CD1c-positive myeloid dendritic cell (primary cell): Measurements from ENCODE around the gene TBRG1.

Experiments
- DNase-seq: peaks from one replicate; pipeline ENCODE4 v3.0.0-alpha.2; 2016; ENCODE audit errors: extremely low spot score

TBRG1 gene

DNA sequence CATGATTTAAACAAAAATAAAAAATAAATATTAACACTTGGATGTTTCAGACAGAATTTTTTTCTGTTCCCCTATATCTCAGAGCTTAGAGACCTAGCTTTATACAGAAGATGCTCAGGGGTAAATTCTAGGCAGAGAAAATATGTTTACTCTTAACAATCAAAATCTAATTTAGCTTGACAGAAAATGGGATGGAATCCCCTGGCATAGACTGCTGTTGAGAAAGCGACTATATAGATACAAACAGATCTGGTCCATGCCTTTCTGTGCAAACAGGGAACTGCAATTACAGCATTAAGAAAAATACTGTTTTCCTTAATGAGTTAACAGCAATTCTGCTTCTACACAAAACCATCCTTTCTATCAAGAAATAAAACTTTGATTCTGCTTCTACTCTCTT is 36.3 kb downstream of the TBRG1 start:
- no peak for DNase-seq

DNA sequence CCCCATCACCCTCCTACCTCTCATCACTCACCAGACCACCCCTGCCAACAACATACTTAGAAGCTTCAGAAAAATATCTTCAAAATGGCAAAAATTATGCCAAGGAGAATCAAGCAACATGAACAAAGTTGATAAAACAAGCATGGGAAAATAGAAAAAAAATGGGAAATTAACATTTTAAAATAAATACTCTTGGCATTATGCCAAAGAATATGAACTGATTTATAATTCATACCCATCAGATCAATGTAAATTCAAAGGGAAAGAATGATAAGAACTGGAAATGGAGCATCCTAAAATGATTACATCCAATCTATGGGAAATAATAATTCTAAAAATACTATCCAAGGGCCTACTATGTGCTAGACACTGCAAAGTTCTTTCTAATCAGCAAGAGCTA is 38.9 kb downstream of the TBRG1 start:
- no peak for DNase-seq

DNA sequence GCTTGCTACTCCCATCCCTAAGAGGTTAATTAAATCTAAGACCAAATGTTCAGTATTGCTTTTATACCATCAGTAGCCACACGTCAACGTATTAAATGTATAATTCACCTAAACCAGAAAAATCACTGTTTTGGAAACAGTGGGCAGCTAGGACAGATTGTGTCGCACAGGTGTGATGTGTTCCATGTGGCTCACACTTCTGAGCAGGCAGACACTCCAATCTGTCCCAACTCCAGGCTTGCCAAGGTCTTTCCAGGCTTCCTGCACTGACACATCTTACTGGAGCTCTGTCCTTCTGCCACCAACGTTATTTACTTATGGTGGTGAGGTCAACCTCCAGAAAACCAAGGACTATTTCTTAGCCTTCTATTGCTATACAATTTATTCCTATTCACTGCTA is 39.4 kb downstream of the TBRG1 start:
- no peak for DNase-seq

DNA sequence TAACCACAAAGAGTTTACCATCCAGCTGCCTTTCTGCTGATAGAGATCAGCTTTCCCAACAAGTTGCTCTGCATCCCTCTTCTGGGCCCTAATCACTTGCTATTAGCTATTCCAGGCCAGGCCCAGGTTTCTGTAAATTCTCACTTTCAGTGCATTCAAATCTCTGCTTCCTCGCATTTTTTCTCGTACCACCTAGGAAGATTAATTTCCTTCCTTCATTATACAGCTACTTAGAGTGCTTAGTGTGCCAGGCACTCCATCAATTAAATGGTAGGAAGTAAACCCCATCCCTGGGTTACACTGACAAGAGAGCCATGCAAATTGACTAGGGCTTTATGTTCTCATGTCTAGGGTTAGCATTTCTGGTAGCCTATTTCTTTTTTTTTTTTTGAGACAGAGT is 41.2 kb downstream of the TBRG1 start:
- DNase-seq, result no peak

DNA sequence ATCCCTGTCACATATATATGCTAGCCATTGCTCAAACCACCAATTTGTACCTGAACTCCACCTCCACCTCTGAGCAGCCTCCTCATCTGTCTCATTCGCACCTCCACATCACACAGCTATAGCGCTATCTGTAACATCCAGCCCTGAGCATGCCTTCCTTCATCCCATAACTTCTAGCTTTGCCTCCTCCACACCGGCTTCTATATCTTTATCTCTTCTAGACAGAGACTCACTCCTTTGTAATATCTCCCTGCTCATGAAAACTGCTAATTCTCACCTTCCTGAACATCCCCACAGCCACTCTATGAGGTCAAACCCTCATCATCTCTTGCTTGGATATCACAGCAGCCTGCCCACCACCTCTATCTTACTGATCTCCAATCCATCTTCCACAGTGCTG is 44.9 kb downstream of the TBRG1 start:
- DNase-seq, result no peak

DNA sequence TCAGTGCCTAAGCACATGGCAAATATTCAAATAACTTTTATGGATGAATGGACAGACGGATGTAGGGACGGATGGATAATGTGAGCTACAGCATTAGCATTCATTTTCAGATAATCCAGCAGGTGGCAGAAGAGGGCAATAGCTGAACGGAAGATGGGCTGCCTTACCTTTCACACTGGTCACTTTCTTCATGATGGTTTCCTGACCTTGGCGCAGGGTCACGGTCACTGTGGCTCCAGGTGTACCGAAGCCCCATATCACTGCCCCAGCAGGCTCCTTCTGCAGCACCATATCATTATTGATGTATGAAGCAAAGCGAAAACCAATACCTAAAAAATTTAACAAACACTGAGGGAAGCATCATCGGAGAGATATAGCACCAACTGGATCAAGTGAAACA is 46.5 kb downstream of the TBRG1 start:
- DNase-seq, result peak; percentile 59

DNA sequence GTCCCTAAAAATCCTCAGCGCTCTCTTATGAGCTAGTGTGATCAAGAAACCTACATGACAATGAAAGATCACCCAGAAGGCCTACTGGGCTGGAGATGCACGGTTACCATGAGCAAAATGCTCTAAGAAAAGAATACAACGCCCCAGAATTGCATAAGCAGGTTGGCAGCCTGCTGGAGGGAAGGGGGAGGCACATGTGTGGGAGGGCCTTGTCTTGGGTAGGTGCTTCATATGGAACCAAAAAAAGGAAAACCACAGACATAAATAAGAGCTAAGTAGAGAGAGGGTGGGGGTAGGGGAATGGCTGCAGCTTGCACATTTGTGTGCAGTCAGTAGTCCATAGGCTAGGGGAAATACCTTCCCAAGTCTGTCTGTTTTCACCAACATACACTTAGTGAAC is 48.1 kb downstream of the TBRG1 start:
- peak; percentile 49 for DNase-seq

DNA sequence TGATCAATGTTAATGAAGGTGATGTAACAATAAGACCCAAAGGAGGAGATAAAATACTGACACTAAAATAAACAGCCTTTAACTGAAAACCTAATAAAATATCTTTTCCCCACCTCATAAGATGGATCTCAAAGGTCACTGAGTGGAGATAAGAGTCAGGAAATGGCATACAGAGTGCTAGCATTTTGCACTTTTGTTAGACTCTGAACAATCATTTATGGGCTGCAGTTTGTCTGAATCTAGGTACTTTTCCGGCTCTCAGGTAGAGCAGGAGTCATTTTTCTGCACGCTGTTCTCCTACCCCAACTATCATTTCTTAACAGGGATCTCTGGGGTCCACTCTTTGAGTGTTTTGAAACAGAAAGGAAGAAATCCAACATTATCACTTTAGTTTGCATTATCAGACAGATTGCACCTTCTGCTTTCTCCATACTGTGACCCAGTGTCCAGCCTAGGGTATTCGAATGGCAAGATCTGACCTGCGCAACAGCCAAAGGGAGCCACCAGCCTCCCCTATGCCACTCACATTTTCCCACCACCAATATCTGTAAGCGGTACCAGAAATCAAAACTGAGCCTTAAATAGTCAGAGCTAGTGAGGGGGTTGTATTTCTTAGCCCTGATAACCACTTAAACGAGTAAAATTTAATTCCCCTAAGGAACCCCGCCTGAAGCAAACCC is 50.0 kb downstream of the TBRG1 start:
- DNase-seq, result no peak

DNA sequence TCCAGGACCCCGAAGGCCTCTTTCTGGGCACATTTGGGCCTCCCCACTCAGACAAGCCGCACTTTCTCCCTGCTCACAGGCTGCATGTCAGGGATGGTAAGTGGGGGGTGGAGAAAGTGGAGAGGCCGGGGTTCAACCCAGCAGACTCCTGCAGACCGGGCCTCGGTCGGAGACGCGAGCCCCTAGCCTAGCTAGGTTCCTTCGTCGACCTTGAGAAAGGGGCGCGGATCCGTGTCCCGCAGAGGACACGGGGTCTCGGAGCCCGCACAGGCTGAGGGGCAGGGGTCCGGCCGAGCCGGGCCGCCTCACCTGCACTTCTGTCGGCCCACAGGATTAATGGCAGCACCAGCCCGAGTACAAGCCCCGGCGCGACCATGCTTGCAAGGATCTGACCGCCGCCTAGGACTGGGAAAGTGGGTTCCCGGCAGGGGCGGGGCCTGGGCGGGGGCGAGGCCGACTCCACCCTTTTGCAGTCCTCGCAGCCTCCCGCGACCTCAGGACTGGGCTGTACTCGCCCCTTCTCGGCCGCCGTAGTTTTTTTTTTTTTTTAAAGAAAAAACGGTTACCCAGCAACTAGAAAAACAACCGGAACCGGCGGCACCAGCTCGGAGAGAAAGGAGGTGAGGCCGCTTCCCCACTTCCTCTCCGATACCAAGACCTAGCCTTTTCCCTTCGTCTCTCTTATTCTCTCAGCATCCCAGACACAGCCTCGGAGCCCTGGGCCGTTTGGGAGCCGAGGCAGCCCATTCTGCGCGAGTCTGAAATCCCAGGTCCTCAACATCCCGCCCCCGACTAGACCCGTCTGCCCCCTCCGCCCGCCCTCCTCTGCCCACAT is 50.9 kb downstream of the TBRG1 start, which contains the start of the genes SIAE and SPA17:
Gene SIAE, minus strand, starts transcription at position 407 of the 835 bp plus-strand sequence. Its CDS starts 31 bp downstream, at position 376.
Gene SPA17, plus strand, starts transcription at position 572 of the 835 bp plus-strand sequence. CDS start 1,361 bp downstream, outside the sequence.
- peak; percentile 91 for DNase-seq

DNA sequence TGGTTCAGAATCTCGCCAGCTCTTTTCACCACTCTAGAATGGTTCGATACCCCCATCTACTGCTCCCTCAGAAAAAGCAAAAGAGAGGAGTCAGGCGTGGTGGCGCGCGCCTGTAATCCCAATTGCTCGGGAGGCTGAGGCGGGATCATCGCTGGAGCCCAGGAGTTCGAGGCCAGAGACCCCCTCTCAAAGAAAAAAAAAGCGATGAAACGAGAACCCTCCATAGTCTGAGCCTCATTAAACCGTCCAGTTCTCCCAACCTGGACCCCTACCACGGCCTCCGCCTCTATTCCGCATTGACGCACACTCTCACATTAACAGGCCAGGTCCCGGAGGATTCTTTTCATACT is 51.5 kb downstream of the TBRG1 start:
- no peak for DNase-seq

DNA sequence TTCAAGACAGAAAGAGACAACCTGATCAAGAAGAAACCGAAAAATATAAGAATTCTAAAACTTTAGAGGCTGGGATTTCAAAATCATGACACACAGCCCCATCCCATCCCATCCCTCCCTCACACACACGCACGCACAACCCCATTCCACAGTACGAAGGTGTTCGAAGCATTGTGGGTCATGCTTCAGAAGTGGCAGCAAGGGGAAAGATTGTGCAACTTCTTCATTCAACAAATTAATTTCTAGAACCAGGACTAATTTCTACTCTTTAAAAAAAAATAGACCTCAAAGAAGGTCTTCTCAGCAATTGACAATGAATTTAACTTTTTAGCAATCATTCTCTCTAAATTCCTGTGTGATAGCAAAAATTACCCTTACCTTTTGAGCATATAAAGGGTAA is 51.9 kb downstream of the TBRG1 start:
- DNase-seq, result no peak

DNA sequence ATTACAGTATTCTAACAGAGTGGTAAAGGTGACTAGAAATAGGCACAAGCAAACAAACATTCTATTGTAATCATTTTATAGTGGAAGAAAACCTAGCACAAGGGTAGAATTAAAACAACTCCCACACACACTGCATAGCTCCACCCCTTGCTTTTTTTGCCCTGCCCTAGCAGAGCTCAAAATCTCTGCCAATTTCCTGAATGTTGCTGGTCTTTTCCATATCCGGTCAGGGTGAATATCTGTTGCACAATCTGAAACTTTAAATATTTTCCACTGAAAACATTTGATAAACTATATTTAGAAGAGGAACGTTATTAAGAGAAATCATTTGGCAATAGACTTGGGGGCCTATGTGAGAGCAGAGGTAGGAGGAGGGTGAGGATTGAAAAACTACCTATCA is 53.7 kb downstream of the TBRG1 start:
- no peak for DNase-seq

DNA sequence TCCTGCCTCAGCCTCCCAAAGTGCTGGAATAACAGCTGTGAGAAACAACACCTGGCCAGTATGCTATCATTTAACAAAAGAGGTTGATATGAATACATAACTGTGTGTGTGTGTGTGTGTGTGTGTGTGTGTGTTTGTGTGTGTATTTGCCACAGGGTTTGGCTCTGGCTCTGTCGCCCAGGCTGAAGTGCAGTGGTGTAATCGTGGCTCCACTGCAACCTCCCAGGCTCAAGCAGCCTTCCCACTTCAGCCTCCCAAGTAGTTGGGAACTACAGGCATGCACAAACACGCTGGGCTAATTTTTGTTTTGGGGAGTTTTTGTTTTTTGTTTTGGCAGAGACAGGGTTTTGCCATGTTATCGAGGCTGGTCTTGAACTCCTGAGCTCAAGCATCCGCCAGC is 55.8 kb downstream of the TBRG1 start:
- DNase-seq, result no peak

DNA sequence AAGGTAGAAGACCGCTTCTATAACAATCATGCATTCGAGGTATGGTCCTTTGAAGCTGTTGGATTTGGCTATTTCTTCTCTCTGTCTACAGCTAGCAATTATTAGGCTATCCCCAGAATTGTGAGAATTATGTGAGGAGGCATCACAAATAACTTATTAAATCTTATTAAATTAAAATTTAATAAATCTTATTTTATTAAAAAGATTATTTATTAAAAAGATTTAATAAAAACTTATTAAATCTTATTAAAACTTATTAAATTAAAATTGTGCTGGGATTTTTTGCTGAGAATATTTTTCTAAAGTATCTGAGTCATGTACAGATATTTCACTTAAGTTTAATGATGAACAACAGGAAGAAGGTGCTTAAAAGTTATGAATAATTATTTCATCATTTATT is 58.8 kb downstream of the TBRG1 start:
- no peak for DNase-seq

DNA sequence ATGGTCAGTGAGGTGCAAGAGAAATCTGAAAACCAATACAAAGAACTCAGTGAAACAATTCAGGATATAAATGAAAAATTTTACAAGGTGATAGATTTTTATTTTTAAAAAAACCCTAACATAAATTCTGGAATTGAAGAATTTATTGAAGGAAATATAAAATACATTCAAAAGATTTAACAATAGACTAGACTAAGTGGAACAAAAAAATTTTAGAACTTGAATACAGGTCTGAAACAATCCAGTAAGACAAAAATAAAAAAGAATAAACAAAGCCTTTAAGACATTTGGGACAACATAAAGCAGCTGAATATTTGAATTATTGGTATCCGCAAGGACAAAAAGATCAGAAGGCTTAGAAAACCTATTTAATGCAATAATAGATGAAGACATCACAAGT is 59.8 kb downstream of the TBRG1 start:
- no peak for DNase-seq
